NAMALWA (cell line): ENCODE data around the gene PFDN6.

ENCODE experiments used
- DNase-seq: peaks from one replicate; pipeline ENCODE4 v3.0.0-alpha.2; 2015; ENCODE audit warnings: low spot score

Gene PFDN6

DNA sequence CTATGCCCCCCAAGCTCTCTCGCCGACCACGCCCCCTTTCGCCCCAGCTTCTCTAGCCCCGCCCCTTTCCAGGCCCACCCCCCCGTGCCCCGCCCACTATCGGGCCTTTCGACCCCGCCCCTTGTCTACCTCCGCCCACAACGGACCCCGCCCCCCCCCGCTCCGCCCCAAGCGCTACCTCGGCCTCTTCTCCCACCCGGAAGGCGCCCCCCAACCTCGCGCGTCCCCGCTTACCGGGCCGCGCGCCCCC, 27.9 kb downstream of the PFDN6 start:
- no peak for DNase-seq

GRCh38 chr6:33317669-33318425, 28.4 kb downstream of the PFDN6 start, which contains the start of gene ZBTB22:
Gene ZBTB22, minus strand, starts transcription at chr6:33317744. Its CDS starts 828 bp downstream, at chr6:33316916.
- DNase-seq = peak; percentile 99

- DNase-seq = no peak
Observed at GRCh38 chr6:33318426-33319073, 29.1 kb downstream of the PFDN6 start.

DNA sequence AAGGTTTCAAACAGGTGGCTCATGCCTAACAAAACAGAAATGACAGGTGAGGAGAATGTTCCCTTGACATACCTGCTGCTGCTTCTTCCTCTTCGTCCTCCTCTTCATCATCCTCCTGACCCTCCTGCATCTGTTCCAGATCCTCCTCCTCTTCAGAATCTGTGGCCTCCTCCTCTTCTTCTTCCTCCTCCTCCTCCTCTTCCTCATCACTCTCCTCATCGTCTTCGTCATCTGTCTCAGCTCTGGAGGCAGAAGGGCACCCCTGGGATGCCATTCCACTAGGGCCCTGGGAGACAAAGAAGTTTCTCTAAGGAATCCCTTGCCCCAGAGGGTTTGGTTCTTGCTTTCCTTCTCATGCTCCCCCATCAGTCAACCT, 30.5 kb downstream of the PFDN6 start:
- DNase-seq = no peak

- no peak for DNase-seq
Observed at GRCh38 chr6:33320315-33321181, 31.1 kb downstream of the PFDN6 start.

DNA sequence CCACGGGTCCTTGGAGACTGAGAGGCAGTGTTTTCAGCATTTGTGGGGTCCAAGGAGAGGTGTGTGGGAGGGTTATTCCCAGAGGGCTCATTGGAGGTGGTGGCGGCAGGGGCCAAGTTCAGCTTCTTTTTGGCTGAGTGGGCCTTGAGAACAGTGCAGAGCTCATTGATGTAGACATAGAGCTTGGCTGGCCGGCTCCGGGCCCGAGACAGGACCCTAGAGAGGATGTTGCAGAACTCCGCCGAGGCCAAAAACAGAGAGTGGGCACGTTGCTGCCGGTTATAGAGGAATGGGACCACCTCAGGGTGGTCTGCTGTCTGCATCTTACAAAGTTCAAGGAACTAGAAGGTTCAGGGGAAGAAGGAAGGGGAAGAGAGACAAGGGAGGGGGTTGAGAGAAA, 31.8 kb downstream of the PFDN6 start:
- no peak for DNase-seq

- no peak for DNase-seq
Observed at GRCh38 chr6:33323623-33323948, 34.2 kb downstream of the PFDN6 start.

- DNase-seq = peak; percentile 50
Observed at GRCh38 chr6:33324125-33324524, 34.7 kb downstream of the PFDN6 start.

DNA sequence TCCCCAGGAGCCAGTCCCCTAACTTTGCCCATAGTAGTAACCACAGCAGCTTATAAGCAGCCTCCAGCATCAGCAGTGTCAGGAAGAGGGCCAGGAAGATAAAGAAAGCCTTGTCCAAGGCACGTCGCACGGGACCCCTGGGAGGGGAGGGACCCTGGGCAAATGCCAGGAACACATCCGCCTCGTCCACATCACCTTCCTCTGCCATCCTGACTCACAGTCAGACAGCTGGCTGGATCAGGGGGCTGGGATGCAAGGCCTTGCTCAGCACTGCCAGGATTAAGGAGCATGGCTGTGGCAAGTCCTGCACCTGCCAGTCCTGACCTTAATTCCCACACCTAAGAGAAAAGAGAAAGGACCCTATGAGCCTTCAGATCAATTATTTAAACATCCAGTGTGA, 39.7 kb downstream of the PFDN6 start:
- DNase-seq = no peak

DNA sequence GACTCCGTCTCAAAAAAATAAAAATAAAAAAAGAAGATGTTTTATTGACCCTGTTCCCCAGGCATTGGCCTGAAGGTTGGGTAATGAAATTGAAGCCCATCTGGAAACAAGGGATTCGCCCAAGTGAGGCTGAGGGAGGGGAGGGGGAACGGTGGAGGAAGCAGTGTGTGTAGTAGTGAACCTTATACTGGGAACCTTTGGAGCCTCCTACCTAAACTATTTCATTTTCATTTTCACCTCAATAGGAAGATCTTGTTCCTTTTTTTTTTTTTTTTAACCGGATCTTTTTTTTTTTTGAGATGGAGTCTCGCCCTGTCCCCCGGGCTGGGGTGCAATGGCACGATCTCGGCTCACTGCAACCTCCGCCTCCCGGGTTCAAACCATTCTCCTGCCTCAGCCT, 41.3 kb downstream of the PFDN6 start:
- no peak for DNase-seq

DNA sequence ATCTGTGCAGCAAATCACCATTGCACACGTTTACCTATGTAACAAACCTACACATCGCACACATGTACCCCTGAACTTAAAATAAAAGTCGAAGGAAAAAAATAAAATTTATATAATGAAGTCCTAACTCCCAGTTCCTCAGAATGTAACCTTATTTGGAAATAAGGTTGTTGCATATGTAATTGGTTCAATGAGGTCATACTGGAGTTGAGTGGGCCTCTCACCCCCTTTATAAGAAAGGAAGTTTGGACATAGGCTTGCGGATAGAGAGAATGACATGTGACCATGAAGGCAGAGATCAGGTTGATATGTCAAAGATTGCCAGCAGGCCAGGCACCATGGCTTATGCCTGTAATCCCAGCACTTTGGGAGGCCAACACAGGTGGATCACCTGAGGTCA, 44.3 kb downstream of the PFDN6 start:
- DNase-seq = no peak

GRCh38 chr6:33335916-33336315, 46.5 kb downstream of the PFDN6 start:
- no peak for DNase-seq

DNA sequence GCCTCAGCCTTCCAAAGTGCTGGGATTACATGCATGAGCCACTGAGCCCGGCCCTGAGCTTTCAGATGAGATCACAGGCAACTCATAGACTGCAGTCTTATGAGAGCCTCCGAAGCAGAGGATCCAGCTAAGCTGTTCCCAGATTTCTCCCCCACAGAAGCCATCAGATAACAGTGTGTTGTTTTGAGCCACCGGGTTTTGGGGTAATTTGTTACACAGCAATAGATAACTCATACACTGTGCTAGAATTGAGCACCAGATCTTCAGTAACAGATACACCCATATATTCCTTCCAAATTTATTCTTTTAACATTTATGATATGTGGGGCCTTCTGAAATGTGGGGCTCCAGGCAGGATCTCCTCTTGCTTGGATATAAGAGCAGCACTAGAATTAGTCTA, 47.1 kb downstream of the PFDN6 start:
- no peak for DNase-seq

- DNase-seq = no peak
Observed at GRCh38 chr6:33339193-33339592, 49.8 kb downstream of the PFDN6 start.
